KOPT-K1 (cell line): ENCODE results near the gene GHITM.
"Not testable (repeated sequence)": the region's sequence is repeated elsewhere in the genome, so short reads cannot be mapped to it uniquely, and the experiment has no call there.

Experiments used
- H3K27ac ChIP-seq: fragments of 200-600 bp; sonication (generic); 2 replicates; pipeline ENCODE4 v1.5.1; 2016; ENCODE audit warnings: antibody characterized with exemption, mild to moderate bottlenecking, low read depth, low read length; ENCODE audit not compliant: poor library complexity, severe bottlenecking
- H3K36me3 ChIP-seq: fragments of 200-600 bp; sonication (generic); 2 replicates; pipeline ENCODE4 v1.5.1; 2017; ENCODE audit warnings: antibody characterized with exemption, mild to moderate bottlenecking, low read length, moderate library complexity; ENCODE audit not compliant: insufficient read depth
- H3K9me3 ChIP-seq: fragments of 200-600 bp; sonication (generic); 2 replicates; pipeline ENCODE4 v1.5.1; 2017; ENCODE audit warnings: antibody characterized with exemption, low read length, mild to moderate bottlenecking; ENCODE audit not compliant: insufficient read depth, poor library complexity, severe bottlenecking

The GHITM gene

GRCh38 chr10:84139126-84140035 is at the start of gene GHITM:
TSS of gene GHITM (plus strand) at chr10:84139509. CDS start at chr10:84141501, 1,992 bp downstream.
- peak within 1 kb of the TSS; percentile 77 for H3K27ac ChIP-seq
- H3K36me3 ChIP-seq, result peaks cover 31% of the 10 kb centered on the region
- no peaks in the 10 kb centered on the region for H3K9me3 ChIP-seq

- H3K36me3 ChIP-seq, result no peaks in the 10 kb centered on the region
Observed at GRCh38 chr10:84095811-84096497, 43.4 kb upstream of the GHITM start.

GRCh38 chr10:84097787-84098353 is 41.4 kb upstream of the GHITM start:
- Histone ChIP-seq H3K9me3 (no peaks in the 10 kb centered on the region), H3K27ac (no peak overlapping the region), H3K36me3 (no peaks in the 10 kb centered on the region)

More at GRCh38 chr10:84095811-84096497, 43.4 kb upstream of the GHITM start:
- H3K27ac ChIP-seq, result no peak overlapping the region
- H3K9me3 ChIP-seq, result no peaks in the 10 kb centered on the region

GRCh38 chr10:84098667-84099066 is 40.6 kb upstream of the GHITM start:
- Histone ChIP-seq H3K36me3 (no peaks in the 10 kb centered on the region), H3K9me3 (no peaks in the 10 kb centered on the region), H3K27ac (no peak overlapping the region)

- Histone ChIP-seq H3K36me3 (no peaks in the 10 kb centered on the region), H3K27ac (no peak overlapping the region), H3K9me3 (no peaks in the 10 kb centered on the region)
Observed at GRCh38 chr10:84101042-84101441, 38.3 kb upstream of the GHITM start.

GRCh38 chr10:84108797-84109196 is 30.5 kb upstream of the GHITM start:
- Histone ChIP-seq H3K27ac (no peak overlapping the region), H3K36me3 (no peaks in the 10 kb centered on the region), H3K9me3 (no peaks in the 10 kb centered on the region)

- not testable (repeated sequence) for H3K36me3 ChIP-seq, H3K9me3 ChIP-seq, H3K27ac ChIP-seq
Observed at GRCh38 chr10:84109772-84110171, 29.5 kb upstream of the GHITM start.

- H3K36me3 ChIP-seq, H3K27ac ChIP-seq, H3K9me3 ChIP-seq: not testable (repeated sequence)
Observed at GRCh38 chr10:84113468-84113867, 25.8 kb upstream of the GHITM start.

GRCh38 chr10:84114088-84114667 is 25.1 kb upstream of the GHITM start:
- no peaks in the 10 kb centered on the region for H3K36me3 ChIP-seq
- H3K27ac ChIP-seq, result no peak overlapping the region
- no peaks in the 10 kb centered on the region for H3K9me3 ChIP-seq

GRCh38 chr10:84117204-84117603 is 22.1 kb upstream of the GHITM start:
- not testable (repeated sequence) for H3K27ac ChIP-seq, H3K9me3 ChIP-seq

GRCh38 chr10:84117686-84118394 is 21.5 kb upstream of the GHITM start:
- H3K9me3 ChIP-seq, result no peaks in the 10 kb centered on the region
- no peak overlapping the region for H3K27ac ChIP-seq
- H3K36me3 ChIP-seq, result no peaks in the 10 kb centered on the region

More at GRCh38 chr10:84117204-84117603, 22.1 kb upstream of the GHITM start:
- H3K36me3 ChIP-seq, result not testable (repeated sequence)

GRCh38 chr10:84118395-84119006 is 20.8 kb upstream of the GHITM start:
- Histone ChIP-seq H3K27ac (no peak overlapping the region), H3K36me3 (no peaks in the 10 kb centered on the region), H3K9me3 (no peaks in the 10 kb centered on the region)

- no peaks in the 10 kb centered on the region for H3K36me3 ChIP-seq
- peaks cover 37% of the 10 kb centered on the region for H3K9me3 ChIP-seq
- H3K27ac ChIP-seq, result no peak overlapping the region
Observed at GRCh38 chr10:84123362-84123761, 15.9 kb upstream of the GHITM start.
